ENCODE measurements around the gene EIF4G1.
"Not testable (repeated sequence)": the region's sequence is repeated elsewhere in the genome, so short reads cannot be mapped to it uniquely, and the experiment has no call there.

Gene EIF4G1

GRCh38 chr3:184314363-184314699 lies at the start of gene EIF4G1:
Gene EIF4G1 (plus strand): TSS chr3:184314606. CDS start chr3:184315797, 1,191 bp downstream.
- DNase-seq (ENCODE audit: low read depth, low spot score): peak; percentile 48
- H3K4me3 ChIP-seq: peak within 1 kb of the TSS; percentile 86
- no peaks in the 10 kb centered on the region for H3K9me3 ChIP-seq (ENCODE audit: low read depth, low read length)
- H3K27ac ChIP-seq: peak within 1 kb of the TSS; percentile 87
- H3K36me3 ChIP-seq (ENCODE audit: insufficient read depth, low read length): peaks cover 44% of the 10 kb centered on the region
- H3K9ac ChIP-seq (ENCODE audit: insufficient read length): peak within 1 kb of the TSS; percentile 96
- no peak for TF ChIP-seq EZH2 (IDR thresholded peaks at IDR 0.05)
- peak; percentile 67 for TF ChIP-seq POLR2AphosphoS5 (IDR thresholded peaks at IDR 0.05; ENCODE audit: borderline replicate concordance, low read depth, low read length)
- TF ChIP-seq FOXP2 (optimal IDR thresholded peaks at IDR 0.05; ENCODE audit: control extremely low read depth, extremely low read length, insufficient read depth): no peak

- not testable (repeated sequence) for H3K9ac ChIP-seq (ENCODE audit: insufficient read length); H3K36me3 ChIP-seq (ENCODE audit: insufficient read depth, low read length); H3K9me3 ChIP-seq (ENCODE audit: low read depth, low read length); H3K27ac ChIP-seq; H3K4me3 ChIP-seq; DNase-seq (ENCODE audit: low read depth, low spot score)
Observed at GRCh38 chr3:184267249-184267648, 47.2 kb upstream of the EIF4G1 start.

- Histone ChIP-seq H3K9me3 (ENCODE audit: low read depth, low read length) (no peaks in the 10 kb centered on the region), H3K9ac (ENCODE audit: insufficient read length) (no peak overlapping the region), H3K36me3 (ENCODE audit: insufficient read depth, low read length) (no peaks in the 10 kb centered on the region), H3K4me3 (no peak overlapping the region), H3K27ac (no peak overlapping the region)
- DNase-seq (ENCODE audit: low read depth, low spot score): no peak
- TF ChIP-seq POLR2AphosphoS5 (IDR thresholded peaks at IDR 0.05; ENCODE audit: borderline replicate concordance, low read depth, low read length) (no peak), EZH2 (IDR thresholded peaks at IDR 0.05) (no peak), FOXP2 (optimal IDR thresholded peaks at IDR 0.05; ENCODE audit: control extremely low read depth, extremely low read length, insufficient read depth) (no peak)
Observed at GRCh38 chr3:184272269-184272668, 42.1 kb upstream of the EIF4G1 start.

GRCh38 chr3:184275381-184275701 lies 39.1 kb upstream of the EIF4G1 start:
- H3K9me3 ChIP-seq (ENCODE audit: low read depth, low read length): no peaks in the 10 kb centered on the region
- TF ChIP-seq POLR2AphosphoS5 (IDR thresholded peaks at IDR 0.05; ENCODE audit: borderline replicate concordance, low read depth, low read length) (no peak), FOXP2 (optimal IDR thresholded peaks at IDR 0.05; ENCODE audit: control extremely low read depth, extremely low read length, insufficient read depth) (no peak), EZH2 (IDR thresholded peaks at IDR 0.05) (no peak)
- no peak overlapping the region for H3K9ac ChIP-seq (ENCODE audit: insufficient read length)
- H3K27ac ChIP-seq: no peak overlapping the region
- H3K4me3 ChIP-seq: no peak overlapping the region
- DNase-seq (ENCODE audit: low read depth, low spot score): no peak
- H3K36me3 ChIP-seq (ENCODE audit: insufficient read depth, low read length): no peaks in the 10 kb centered on the region

GRCh38 chr3:184275961-184276910 lies 38.2 kb upstream of the EIF4G1 start, which contains the start of gene ECE2:
Gene ECE2 (plus strand): TSS chr3:184276022. CDS start chr3:184276154, 132 bp downstream.
- Histone ChIP-seq H3K4me3 (no peak within 1 kb of the TSS), H3K27ac (no peak within 1 kb of the TSS), H3K36me3 (ENCODE audit: insufficient read depth, low read length) (no peaks in the 10 kb centered on the region), H3K9me3 (ENCODE audit: low read depth, low read length) (no peaks in the 10 kb centered on the region), H3K9ac (ENCODE audit: insufficient read length) (no peak within 1 kb of the TSS)
- TF ChIP-seq EZH2 (IDR thresholded peaks at IDR 0.05) (no peak), FOXP2 (optimal IDR thresholded peaks at IDR 0.05; ENCODE audit: control extremely low read depth, extremely low read length, insufficient read depth) (no peak), POLR2AphosphoS5 (IDR thresholded peaks at IDR 0.05; ENCODE audit: borderline replicate concordance, low read depth, low read length) (no peak)
- DNase-seq (ENCODE audit: low read depth, low spot score): no peak

GRCh38 chr3:184277366-184277765 lies 37.0 kb upstream of the EIF4G1 start:
- Histone ChIP-seq H3K36me3 (ENCODE audit: insufficient read depth, low read length) (no peaks in the 10 kb centered on the region), H3K4me3 (no peak overlapping the region), H3K9me3 (ENCODE audit: low read depth, low read length) (no peaks in the 10 kb centered on the region), H3K27ac (no peak overlapping the region), H3K9ac (ENCODE audit: insufficient read length) (no peak overlapping the region)
- no peak for DNase-seq (ENCODE audit: low read depth, low spot score)
- no peak for TF ChIP-seq FOXP2 (optimal IDR thresholded peaks at IDR 0.05; ENCODE audit: control extremely low read depth, extremely low read length, insufficient read depth)
- no peak for TF ChIP-seq POLR2AphosphoS5 (IDR thresholded peaks at IDR 0.05; ENCODE audit: borderline replicate concordance, low read depth, low read length)
- TF ChIP-seq EZH2 (IDR thresholded peaks at IDR 0.05): no peak

GRCh38 chr3:184282941-184283340 lies 31.5 kb upstream of the EIF4G1 start:
- Histone ChIP-seq H3K4me3 (no peak overlapping the region), H3K9ac (ENCODE audit: insufficient read length) (no peak overlapping the region), H3K27ac (no peak overlapping the region), H3K36me3 (ENCODE audit: insufficient read depth, low read length) (no peaks in the 10 kb centered on the region), H3K9me3 (ENCODE audit: low read depth, low read length) (no peaks in the 10 kb centered on the region)
- no peak for TF ChIP-seq FOXP2 (optimal IDR thresholded peaks at IDR 0.05; ENCODE audit: control extremely low read depth, extremely low read length, insufficient read depth)
- no peak for TF ChIP-seq POLR2AphosphoS5 (IDR thresholded peaks at IDR 0.05; ENCODE audit: borderline replicate concordance, low read depth, low read length)
- TF ChIP-seq EZH2 (IDR thresholded peaks at IDR 0.05): no peak
- DNase-seq (ENCODE audit: low read depth, low spot score): no peak

GRCh38 chr3:184283681-184284080 lies 30.7 kb upstream of the EIF4G1 start:
- Histone ChIP-seq H3K4me3 (no peak overlapping the region), H3K27ac (no peak overlapping the region), H3K9ac (ENCODE audit: insufficient read length) (no peak overlapping the region), H3K9me3 (ENCODE audit: low read depth, low read length) (no peaks in the 10 kb centered on the region), H3K36me3 (ENCODE audit: insufficient read depth, low read length) (no peaks in the 10 kb centered on the region)
- no peak for DNase-seq (ENCODE audit: low read depth, low spot score)
- no peak for TF ChIP-seq POLR2AphosphoS5 (IDR thresholded peaks at IDR 0.05; ENCODE audit: borderline replicate concordance, low read depth, low read length)
- TF ChIP-seq EZH2 (IDR thresholded peaks at IDR 0.05): no peak
- TF ChIP-seq FOXP2 (optimal IDR thresholded peaks at IDR 0.05; ENCODE audit: control extremely low read depth, extremely low read length, insufficient read depth): no peak

- H3K4me3 ChIP-seq: no peak overlapping the region
- no peaks in the 10 kb centered on the region for H3K36me3 ChIP-seq (ENCODE audit: insufficient read depth, low read length)
- H3K9ac ChIP-seq (ENCODE audit: insufficient read length): no peak overlapping the region
- TF ChIP-seq EZH2 (IDR thresholded peaks at IDR 0.05) (no peak), FOXP2 (optimal IDR thresholded peaks at IDR 0.05; ENCODE audit: control extremely low read depth, extremely low read length, insufficient read depth) (no peak), POLR2AphosphoS5 (IDR thresholded peaks at IDR 0.05; ENCODE audit: borderline replicate concordance, low read depth, low read length) (no peak)
- DNase-seq (ENCODE audit: low read depth, low spot score): peak; percentile 51
- no peak overlapping the region for H3K27ac ChIP-seq
- H3K9me3 ChIP-seq (ENCODE audit: low read depth, low read length): no peaks in the 10 kb centered on the region
Observed at GRCh38 chr3:184284696-184285095, 29.7 kb upstream of the EIF4G1 start.

All from SK-N-MC (cell line).